A673 (cell line): Measurements from ENCODE around the gene PIGV.

Source experiments
- CTCF ChIP-seq: fragments of 300-800, 200-600 bp; sonication (generic); conservative IDR thresholded peaks from 2 replicates; pipeline ENCODE4 v1.5.1; 2017; ENCODE audit warnings: low read depth, mild to moderate bottlenecking, antibody characterized with exemption, low read length, moderate library complexity, mixed read lengths
- EZH2 ChIP-seq: fragments of 200-600 bp; sonication (generic); IDR thresholded peaks from 2 replicates; pipeline ENCODE4 v1.6.1; 2017; ENCODE audit warnings: borderline replicate concordance, low read depth, mild to moderate bottlenecking, mixed read lengths, antibody characterized with exemption, low read length; ENCODE audit not compliant: poor library complexity, severe bottlenecking

GRCh38 chr1:26787381-26787705 is 407 bp upstream of the PIGV start:
- TF ChIP-seq CTCF (no peak), EZH2 (no peak)
